Neural cell (in vitro differentiated cells): ENCODE measurements around the gene AGPAT2. TPM values are rescaled to one million over a fixed set of nuclear protein-coding genes. Genes with fewer than 3 reads are reported as not detected.

Experiments
- H2AFZ ChIP-seq: fragments of 200-600, 300-800 bp; sonication (generic), shearing (Covaris generic); 2 replicates; pipeline ENCODE4 v1.6.0; 2014; ENCODE audit warnings: low read depth, mild to moderate bottlenecking, antibody characterized with exemption, low read length, moderate library complexity
- H3F3A ChIP-seq: fragments of 200-600 bp; shearing (Covaris generic); 2 replicates; pipeline ENCODE4 v1.6.1; 2016; ENCODE audit warnings: mild to moderate bottlenecking, moderate library complexity, mixed read lengths, antibody characterized with exemption, low read length; ENCODE audit not compliant: insufficient read depth, poor library complexity, severe bottlenecking
- H3K27ac ChIP-seq: fragments of 200-600, 300-800 bp; sonication (generic), shearing (Covaris generic); 2 replicates; pipeline ENCODE4 v1.5.1; 2014; ENCODE audit warnings: mild to moderate bottlenecking, low read length, moderate library complexity
- H3K27me3 ChIP-seq: fragments of 300-800, 200-600 bp; sonication (generic), shearing (Covaris generic); 2 replicates; pipeline ENCODE4 v1.6.0; 2014; ENCODE audit warnings: mild to moderate bottlenecking, low read depth, low read length, moderate library complexity; ENCODE audit not compliant: insufficient read depth
- H3K36me3 ChIP-seq: fragments of 300-800, 200-600 bp; sonication (generic), shearing (Covaris generic); 2 replicates; pipeline ENCODE4 v1.5.1; 2014; ENCODE audit warnings: mild to moderate bottlenecking, antibody characterized with exemption, low read length, moderate library complexity; ENCODE audit not compliant: insufficient read depth
- H3K4me2 ChIP-seq: fragments of 300-800, 200-600 bp; sonication (generic), shearing (Covaris generic); 2 replicates; pipeline ENCODE4 v1.6.0; 2014; ENCODE audit warnings: mild to moderate bottlenecking, low read length
- H3K4me3 ChIP-seq: fragments of 300-800, 200-600 bp; sonication (generic), shearing (Covaris generic); 2 replicates; pipeline ENCODE4 v1.5.1; 2014; ENCODE audit warnings: mild to moderate bottlenecking, low read length, moderate library complexity
- H3K79me2 ChIP-seq: fragments of 200-600 bp; shearing (Covaris generic); replicated peaks from 2 replicates; pipeline ENCODE4 v1.6.0; 2014; ENCODE audit warnings: mild to moderate bottlenecking, low read length, moderate library complexity; ENCODE audit not compliant: insufficient read depth
- H3K9ac ChIP-seq: fragments of 300-800, 200-600 bp; sonication (generic), shearing (Covaris generic); 2 replicates; pipeline ENCODE4 v1.6.1; 2016; ENCODE audit warnings: mild to moderate bottlenecking, low read length, mixed read lengths
- H3K9me2 ChIP-seq: fragments of 200-600 bp; shearing (Covaris generic); 2 replicates; pipeline ENCODE4 v1.6.1; 2016; ENCODE audit warnings: mild to moderate bottlenecking, low read length, mixed read lengths; ENCODE audit not compliant: insufficient read depth
- H3K9me3 ChIP-seq: fragments of 200-600, 300-800 bp; sonication (generic), shearing (Covaris generic); 2 replicates; pipeline ENCODE4 v1.6.1; 2016; ENCODE audit warnings: mild to moderate bottlenecking, mixed run types, low read length, moderate library complexity, mixed read lengths
- H4K20me1 ChIP-seq: fragments of 200-600 bp; shearing (Covaris generic); 2 replicates; pipeline ENCODE4 v1.6.1; 2016; ENCODE audit warnings: mild to moderate bottlenecking, mixed run types; ENCODE audit not compliant: insufficient read depth
- MXI1 ChIP-seq: fragments of 450-650 bp; conservative IDR thresholded peaks from 2 replicates; pipeline ENCODE4 v1.6.1; 2014; ENCODE audit warnings: antibody characterized with exemption, mild to moderate bottlenecking; ENCODE audit not compliant: poor library complexity, severe bottlenecking
- POLR2AphosphoS5 ChIP-seq: IDR thresholded peaks from 2 replicates; pipeline ENCODE4 v1.6.1; 2012
- RAD21 ChIP-seq: fragments of 450-650 bp; conservative IDR thresholded peaks from 2 replicates; pipeline ENCODE4 v1.6.1; 2014; ENCODE audit warnings: antibody characterized with exemption, mild to moderate bottlenecking, moderate library complexity
- REST ChIP-seq: IDR thresholded peaks from 2 replicates; pipeline ENCODE4 v1.6.1; 2012; ENCODE audit warnings: borderline replicate concordance
- SMC3 ChIP-seq: fragments of 450-650 bp; conservative IDR thresholded peaks from 2 replicates; pipeline ENCODE4 v1.6.1; 2014; ENCODE audit warnings: antibody characterized with exemption, mild to moderate bottlenecking, moderate library complexity; ENCODE audit not compliant: poor library complexity
- TAF1 ChIP-seq: IDR thresholded peaks from 2 replicates; pipeline ENCODE4 v1.6.1; 2012; ENCODE audit warnings: low read depth
- polyA plus RNA-seq: library from polyadenylated mRNA; depleted of rRNA; stranded (reverse); fragments of >200 nt; gene quantifications from 2 replicates; pipeline ENCODE4 v1.2.3, GENCODE V29; 2014
- TF ChIP-seq, protein P1 (sequence below): fragments of 450-650 bp; IDR thresholded peaks from 2 replicates; pipeline ENCODE4 v1.5.1; 2014; ENCODE audit warnings: antibody characterized with exemption, mild to moderate bottlenecking, moderate library complexity; ENCODE audit not compliant: poor library complexity, severe bottlenecking

The AGPAT2 gene
- polyA plus RNA-seq, 1 donor from 2014 or later, result 1.3 TPM

DNA sequence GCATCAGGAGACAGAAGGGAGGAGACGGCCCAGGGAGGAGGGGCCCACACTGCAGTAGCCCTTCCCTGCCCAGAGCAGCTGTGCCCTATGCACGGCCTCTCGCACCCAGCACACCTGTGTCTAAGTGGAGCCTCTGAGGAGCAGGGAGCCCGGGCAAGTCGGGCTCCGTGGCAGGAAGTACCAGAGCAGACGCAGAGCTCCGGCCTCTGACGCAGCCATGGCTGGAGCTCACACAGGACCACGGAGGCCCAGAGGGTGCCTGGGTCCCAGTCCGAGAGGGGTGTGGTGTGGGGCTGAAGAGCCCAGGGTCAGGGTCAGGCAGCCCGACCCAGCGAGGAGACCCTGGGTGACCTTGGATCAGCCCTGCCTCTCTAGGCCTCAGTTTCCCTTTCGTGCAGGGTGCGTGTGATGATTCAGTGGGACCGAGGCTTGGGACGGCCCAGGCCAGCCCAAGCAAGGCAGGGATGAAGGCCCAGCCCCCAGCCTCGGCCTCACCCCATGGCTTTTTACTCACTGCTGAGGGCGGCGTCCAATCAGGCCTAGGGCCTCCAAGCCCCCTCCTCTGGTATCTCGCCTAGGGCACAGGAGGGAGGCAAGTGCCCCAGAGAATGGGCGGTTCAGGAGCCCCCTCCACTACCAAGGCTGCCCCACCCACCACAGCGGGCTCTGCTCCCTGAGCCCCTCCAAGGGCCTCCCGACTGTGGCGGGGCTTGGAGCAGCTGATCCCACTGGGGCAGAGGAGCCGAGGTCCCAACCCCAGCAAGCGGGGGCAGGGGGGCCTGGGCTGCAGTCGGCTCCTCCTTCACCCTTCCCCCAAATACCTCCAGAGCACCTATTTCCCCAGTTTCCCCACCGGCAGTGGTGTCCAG lies 4.3 kb upstream of the AGPAT2 start:
- TF ChIP-seq SMC3, result no peak
- no peak for TF ChIP-seq POLR2AphosphoS5
- TF ChIP-seq, protein P1, sequence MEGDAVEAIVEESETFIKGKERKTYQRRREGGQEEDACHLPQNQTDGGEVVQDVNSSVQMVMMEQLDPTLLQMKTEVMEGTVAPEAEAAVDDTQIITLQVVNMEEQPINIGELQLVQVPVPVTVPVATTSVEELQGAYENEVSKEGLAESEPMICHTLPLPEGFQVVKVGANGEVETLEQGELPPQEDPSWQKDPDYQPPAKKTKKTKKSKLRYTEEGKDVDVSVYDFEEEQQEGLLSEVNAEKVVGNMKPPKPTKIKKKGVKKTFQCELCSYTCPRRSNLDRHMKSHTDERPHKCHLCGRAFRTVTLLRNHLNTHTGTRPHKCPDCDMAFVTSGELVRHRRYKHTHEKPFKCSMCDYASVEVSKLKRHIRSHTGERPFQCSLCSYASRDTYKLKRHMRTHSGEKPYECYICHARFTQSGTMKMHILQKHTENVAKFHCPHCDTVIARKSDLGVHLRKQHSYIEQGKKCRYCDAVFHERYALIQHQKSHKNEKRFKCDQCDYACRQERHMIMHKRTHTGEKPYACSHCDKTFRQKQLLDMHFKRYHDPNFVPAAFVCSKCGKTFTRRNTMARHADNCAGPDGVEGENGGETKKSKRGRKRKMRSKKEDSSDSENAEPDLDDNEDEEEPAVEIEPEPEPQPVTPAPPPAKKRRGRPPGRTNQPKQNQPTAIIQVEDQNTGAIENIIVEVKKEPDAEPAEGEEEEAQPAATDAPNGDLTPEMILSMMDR, result no peak
- TF ChIP-seq MXI1, result no peak
- no peak for TF ChIP-seq TAF1
- Histone ChIP-seq H3K4me2 (no peak overlapping the region), H4K20me1 (no peaks in the 10 kb centered on the region), H3F3A (no peaks in the 10 kb centered on the region), H3K9me3 (no peaks in the 10 kb centered on the region), H3K27ac (no peak overlapping the region), H2AFZ (no peak overlapping the region), H3K27me3 (peaks cover 9% of the 10 kb centered on the region), H3K9me2 (no peaks in the 10 kb centered on the region), H3K4me3 (no peak overlapping the region), H3K79me2 (no peaks in the 10 kb centered on the region), H3K36me3 (no peaks in the 10 kb centered on the region), H3K9ac (no peak overlapping the region)

GRCh38 chr9:136690806-136691261 lies 3.6 kb upstream of the AGPAT2 start:
- H3K79me2 ChIP-seq, result no peaks in the 10 kb centered on the region
- no peak overlapping the region for H3K9ac ChIP-seq
- no peaks in the 10 kb centered on the region for H3K9me3 ChIP-seq
- H3K27me3 ChIP-seq, result peaks cover 16% of the 10 kb centered on the region
- no peak overlapping the region for H3K4me3 ChIP-seq
- no peaks in the 10 kb centered on the region for H3K9me2 ChIP-seq
- H3K27ac ChIP-seq, result no peak overlapping the region
- no peaks in the 10 kb centered on the region for H3F3A ChIP-seq
- H4K20me1 ChIP-seq, result no peaks in the 10 kb centered on the region
- H3K4me2 ChIP-seq, result no peak overlapping the region
- TF ChIP-seq MXI1 (no peak), TAF1 (no peak), SMC3 (no peak), RAD21 (no peak), REST (no peak)
- TF ChIP-seq, protein P1, result no peak
- H2AFZ ChIP-seq, result no peak overlapping the region
- H3K36me3 ChIP-seq, result no peaks in the 10 kb centered on the region
